LNCaP clone FGC (cell line): ENCODE results near the gene TNS3.

Experiments used
- DNase-seq: peaks from one replicate; pipeline ENCODE4 v3.0.0-alpha.2; 2011; ENCODE audit warnings: low read depth
- H3K4me3 ChIP-seq: 2 replicates; pipeline ENCODE4 v1.5.1; 2011; ENCODE audit warnings: mild to moderate bottlenecking, low read depth, low read length, control low read depth
- TF ChIP-seq, protein P1 (sequence below): IDR thresholded peaks from 2 replicates; pipeline ENCODE4 v1.5.1; 2012; ENCODE audit warnings: mild to moderate bottlenecking; ENCODE audit not compliant: control insufficient read depth, insufficient read depth; ENCODE audit errors: extremely low read depth

The TNS3 gene

DNA sequence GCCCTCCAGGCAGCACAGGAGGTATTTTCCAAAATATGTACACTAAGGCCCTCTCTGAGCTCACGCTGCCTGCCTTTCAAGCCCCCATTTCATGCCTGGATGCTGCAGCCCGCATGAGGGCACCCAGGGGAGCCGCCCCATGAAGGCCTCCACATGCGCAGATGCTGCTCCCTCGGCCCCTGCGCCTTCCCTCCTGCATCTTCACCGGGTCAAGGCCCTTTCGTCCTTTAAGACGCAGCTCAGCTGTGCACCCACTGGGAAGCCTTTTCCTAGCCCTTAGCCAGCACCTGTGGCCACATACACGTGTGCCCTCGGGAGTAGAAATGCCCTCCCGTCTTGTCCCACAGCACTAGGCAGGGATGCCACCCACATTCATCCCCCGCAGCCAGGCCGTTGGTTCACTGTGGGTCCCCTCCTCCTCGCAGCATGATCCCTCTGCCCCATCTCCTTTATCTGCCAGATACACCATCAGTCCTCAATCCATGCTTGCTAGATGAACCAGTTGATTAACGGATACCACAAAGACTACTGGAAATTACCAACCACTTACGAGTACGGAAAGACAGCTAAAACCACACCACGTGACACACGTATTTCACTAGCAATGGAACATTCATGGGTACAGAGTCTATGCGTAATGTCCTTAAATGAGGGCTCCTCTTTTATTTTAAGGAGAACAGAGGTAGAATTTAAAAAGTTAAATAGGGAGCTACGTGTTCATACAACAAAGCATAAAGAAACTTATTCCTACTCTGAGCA lies 278.0 kb downstream of the TNS3 start:
- no peak for DNase-seq
- H3K4me3 ChIP-seq = no peak overlapping the region
- TF ChIP-seq, protein P1, sequence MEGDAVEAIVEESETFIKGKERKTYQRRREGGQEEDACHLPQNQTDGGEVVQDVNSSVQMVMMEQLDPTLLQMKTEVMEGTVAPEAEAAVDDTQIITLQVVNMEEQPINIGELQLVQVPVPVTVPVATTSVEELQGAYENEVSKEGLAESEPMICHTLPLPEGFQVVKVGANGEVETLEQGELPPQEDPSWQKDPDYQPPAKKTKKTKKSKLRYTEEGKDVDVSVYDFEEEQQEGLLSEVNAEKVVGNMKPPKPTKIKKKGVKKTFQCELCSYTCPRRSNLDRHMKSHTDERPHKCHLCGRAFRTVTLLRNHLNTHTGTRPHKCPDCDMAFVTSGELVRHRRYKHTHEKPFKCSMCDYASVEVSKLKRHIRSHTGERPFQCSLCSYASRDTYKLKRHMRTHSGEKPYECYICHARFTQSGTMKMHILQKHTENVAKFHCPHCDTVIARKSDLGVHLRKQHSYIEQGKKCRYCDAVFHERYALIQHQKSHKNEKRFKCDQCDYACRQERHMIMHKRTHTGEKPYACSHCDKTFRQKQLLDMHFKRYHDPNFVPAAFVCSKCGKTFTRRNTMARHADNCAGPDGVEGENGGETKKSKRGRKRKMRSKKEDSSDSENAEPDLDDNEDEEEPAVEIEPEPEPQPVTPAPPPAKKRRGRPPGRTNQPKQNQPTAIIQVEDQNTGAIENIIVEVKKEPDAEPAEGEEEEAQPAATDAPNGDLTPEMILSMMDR = no peak

- no peak for DNase-seq
- TF ChIP-seq, protein P1 = no peak
- no peak overlapping the region for H3K4me3 ChIP-seq
Observed at GRCh38 chr7:47303014-47303694, 278.8 kb downstream of the TNS3 start.

DNA sequence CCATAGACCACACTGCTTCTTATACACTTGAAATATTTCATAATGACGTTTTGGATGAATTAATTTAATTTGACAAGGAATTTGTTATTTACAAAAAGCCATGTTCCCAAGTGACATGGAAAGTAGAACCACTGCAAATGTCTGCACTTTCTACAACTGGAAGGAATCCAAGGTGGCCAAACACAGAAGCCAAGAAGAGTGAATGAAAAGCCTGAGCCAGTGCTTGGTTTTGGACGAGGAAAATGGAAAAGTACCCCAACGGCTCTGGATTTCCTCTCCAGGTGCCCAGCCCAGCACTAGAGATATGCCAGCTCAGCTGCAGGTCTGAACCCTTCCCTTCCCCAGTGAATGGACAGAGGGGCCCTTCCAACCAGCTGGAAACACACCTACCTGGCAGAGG lies 279.4 kb downstream of the TNS3 start:
- H3K4me3 ChIP-seq = no peak overlapping the region
- TF ChIP-seq, protein P1 = no peak
- no peak for DNase-seq

DNA sequence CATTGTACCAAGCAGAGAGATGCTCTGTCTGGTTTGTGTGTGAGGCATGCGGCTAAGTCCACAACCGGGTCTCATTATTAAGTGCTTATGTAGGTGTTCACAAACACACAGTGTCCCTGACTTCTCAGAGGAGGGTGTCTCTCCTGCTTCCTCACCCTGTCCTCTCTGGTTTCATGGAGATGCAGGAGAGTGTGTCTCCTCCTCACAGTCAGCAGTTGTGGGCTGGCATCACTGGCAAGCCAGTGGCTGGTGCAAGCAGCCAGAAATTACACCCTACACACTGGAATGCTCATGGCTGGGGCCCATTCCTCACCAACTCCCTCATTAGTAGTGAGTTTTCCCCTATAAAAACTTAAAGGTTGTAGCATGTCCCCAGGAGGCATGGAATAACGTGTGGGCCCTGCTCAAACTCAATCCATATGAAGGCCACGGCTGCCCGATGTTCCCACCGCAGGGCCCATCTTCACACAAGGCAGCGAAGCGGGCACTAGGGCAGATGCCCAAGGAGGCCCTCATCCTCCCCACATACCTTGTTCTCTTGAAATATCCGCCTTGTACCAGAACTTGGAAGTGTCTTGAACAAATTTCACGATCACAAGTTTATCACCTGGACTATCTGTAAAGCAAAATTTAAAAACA lies 280.1 kb downstream of the TNS3 start:
- TF ChIP-seq, protein P1 = no peak
- H3K4me3 ChIP-seq = no peak overlapping the region
- no peak for DNase-seq

DNA sequence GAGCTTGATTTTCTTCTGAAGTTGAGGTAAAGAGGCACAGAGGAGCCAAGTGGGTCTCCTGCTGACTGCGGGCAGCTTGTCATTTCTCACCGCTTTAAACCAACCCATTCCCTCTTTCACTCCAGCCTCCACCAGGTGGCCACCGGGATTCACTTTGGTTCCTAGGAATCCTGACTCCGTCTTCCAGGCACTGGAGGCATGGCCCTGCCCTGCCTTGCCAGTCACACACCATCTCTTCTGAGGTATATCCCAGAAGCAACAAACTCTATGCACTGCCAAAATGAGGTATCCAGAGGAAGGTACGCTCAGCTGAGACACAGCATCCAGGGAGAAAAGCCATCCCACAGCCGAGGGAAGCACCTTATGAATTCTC lies 280.8 kb downstream of the TNS3 start:
- no peak overlapping the region for H3K4me3 ChIP-seq
- DNase-seq = no peak
- TF ChIP-seq, protein P1 = peak; percentile 34

GRCh38 chr7:47300472-47301104 lies 281.3 kb downstream of the TNS3 start:
- DNase-seq = no peak
- TF ChIP-seq, protein P1 = no peak
- H3K4me3 ChIP-seq = no peak overlapping the region
